Ectodermal cell (in vitro differentiated cells): Measurements from ENCODE around the gene CCNL2.

Source experiments
- H3K27ac ChIP-seq: 2 replicates; pipeline ENCODE4 v1.7.0; 2013; ENCODE audit warnings: mild to moderate bottlenecking, low read depth, low read length; ENCODE audit not compliant: insufficient read depth, poor library complexity, severe bottlenecking
- H3K27me3 ChIP-seq: 2 replicates; pipeline ENCODE4 v1.7.0; 2013; ENCODE audit warnings: mild to moderate bottlenecking, low read length; ENCODE audit not compliant: insufficient read depth, control insufficient read depth, poor library complexity, severe bottlenecking
- H3K36me3 ChIP-seq: one replicate; pipeline ENCODE4 v1.7.0; 2013; ENCODE audit warnings: low read length; ENCODE audit not compliant: control insufficient read depth, insufficient read depth
- H3K4me1 ChIP-seq: one replicate; pipeline ENCODE4 v1.7.0; 2013; ENCODE audit warnings: low read length; ENCODE audit not compliant: control insufficient read depth, insufficient read depth
- H3K4me3 ChIP-seq: 2 replicates; pipeline ENCODE4 v1.7.0; 2013; ENCODE audit warnings: low read depth, low read length, control low read depth; ENCODE audit not compliant: insufficient read depth
- H3K9me3 ChIP-seq: 2 replicates; pipeline ENCODE4 v1.7.0; 2013; ENCODE audit warnings: mild to moderate bottlenecking, low read length, moderate library complexity; ENCODE audit not compliant: control insufficient read depth
- WGBS, 2 experiments: methylation state at CpG; one replicate each; pipeline ENCODE4 v1.1.7; 2013; ENCODE audit warnings: missing lambda C conversion rate in 2 of 2; 5-methylcytosine and 5-hydroxymethylcytosine counted together

Gene CCNL2

DNA sequence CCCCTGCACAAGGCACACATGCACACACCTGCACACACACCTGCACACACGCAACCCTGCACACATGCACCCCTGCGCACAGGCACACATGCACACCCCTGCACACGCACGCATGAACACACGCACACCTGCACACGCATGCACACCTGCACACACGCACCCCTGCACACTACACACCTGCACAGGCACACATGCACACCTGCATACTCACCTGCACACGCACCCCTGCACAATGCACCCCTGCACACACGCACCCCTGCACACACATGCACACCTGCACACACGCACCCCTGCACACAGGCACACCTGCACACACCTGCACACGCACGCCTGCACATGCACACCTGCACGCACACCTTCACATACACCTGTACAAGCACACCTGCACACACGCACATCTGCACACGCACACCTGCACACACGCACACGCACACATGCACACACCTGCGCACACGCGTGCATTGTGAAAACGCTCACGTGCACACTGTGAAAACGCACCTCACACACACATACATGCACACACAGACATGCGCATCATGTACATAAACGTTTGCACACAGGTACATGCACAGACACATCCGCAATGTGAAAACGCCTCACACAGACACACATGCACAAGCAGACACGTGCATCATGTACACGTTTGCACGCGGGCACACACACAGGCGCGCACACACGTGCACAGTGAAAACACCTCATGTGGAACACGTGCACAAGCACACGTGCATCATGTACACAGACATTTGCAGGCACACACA lies 58.2 kb downstream of the CCNL2 start:
- WGBS, 2 experiments, result 92% methylated on average over 36 of the region's 36 CpGs
- H3K4me3 ChIP-seq, result no peak overlapping the region
- H3K9me3 ChIP-seq, result no peaks in the 10 kb centered on the region
- no peaks in the 10 kb centered on the region for H3K4me1 ChIP-seq
- H3K36me3 ChIP-seq, result peaks cover 10% of the 10 kb centered on the region
- no peak overlapping the region for H3K27ac ChIP-seq
- no peaks in the 10 kb centered on the region for H3K27me3 ChIP-seq

DNA sequence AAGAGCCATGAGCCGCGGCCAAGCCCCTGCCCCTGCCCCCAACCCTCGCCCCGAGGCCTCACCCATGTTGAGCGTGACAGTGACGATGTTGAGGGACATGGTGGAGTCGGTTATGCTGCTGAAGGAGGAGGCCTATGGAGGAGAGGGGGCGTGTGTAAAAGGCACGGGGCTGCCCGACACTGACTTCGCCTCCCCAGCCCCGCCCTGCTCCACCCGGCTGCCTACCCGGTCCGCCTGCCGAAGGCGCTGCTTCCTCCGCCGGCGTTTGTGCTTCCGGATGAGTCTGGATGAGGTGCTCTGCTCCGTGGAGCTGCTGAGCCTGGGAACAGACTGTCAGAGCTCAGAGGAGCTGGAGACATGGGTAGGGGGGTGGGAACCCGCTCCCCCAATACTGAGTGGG lies 59.0 kb downstream of the CCNL2 start:
- H3K9me3 ChIP-seq, result no peaks in the 10 kb centered on the region
- no peaks in the 10 kb centered on the region for H3K27me3 ChIP-seq
- WGBS, 2 experiments, result 94% methylated on average over 23 of the region's 23 CpGs
- H3K36me3 ChIP-seq, result peaks cover 10% of the 10 kb centered on the region
- H3K27ac ChIP-seq, result no peak overlapping the region
- H3K4me1 ChIP-seq, result no peaks in the 10 kb centered on the region
- no peak overlapping the region for H3K4me3 ChIP-seq

DNA sequence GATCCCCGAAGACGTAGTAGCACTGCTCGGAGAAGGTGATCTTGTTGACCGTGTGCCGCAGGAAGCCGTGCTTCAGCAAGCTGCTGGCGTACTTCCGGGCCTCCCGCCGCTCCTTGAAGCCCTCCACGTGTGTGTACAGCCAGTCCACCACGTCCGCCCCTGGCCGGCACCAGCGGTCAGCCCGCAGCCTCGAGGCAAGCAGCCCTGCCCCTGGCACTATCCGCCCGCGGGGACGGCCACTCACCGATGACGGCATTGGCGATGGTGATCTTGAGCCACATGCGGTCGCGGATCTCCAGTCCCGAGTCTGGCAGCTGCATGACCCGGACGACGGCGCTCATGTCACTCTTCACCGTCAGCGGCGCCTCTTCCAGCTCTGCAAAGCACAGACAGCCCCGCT lies 60.9 kb downstream of the CCNL2 start:
- WGBS, 2 experiments, result 96% methylated on average over 36 of the region's 36 CpGs
- Histone ChIP-seq H3K9me3 (no peaks in the 10 kb centered on the region), H3K27me3 (no peaks in the 10 kb centered on the region), H3K4me3 (no peak overlapping the region), H3K27ac (no peak overlapping the region), H3K36me3 (peaks cover 10% of the 10 kb centered on the region), H3K4me1 (no peaks in the 10 kb centered on the region)

DNA sequence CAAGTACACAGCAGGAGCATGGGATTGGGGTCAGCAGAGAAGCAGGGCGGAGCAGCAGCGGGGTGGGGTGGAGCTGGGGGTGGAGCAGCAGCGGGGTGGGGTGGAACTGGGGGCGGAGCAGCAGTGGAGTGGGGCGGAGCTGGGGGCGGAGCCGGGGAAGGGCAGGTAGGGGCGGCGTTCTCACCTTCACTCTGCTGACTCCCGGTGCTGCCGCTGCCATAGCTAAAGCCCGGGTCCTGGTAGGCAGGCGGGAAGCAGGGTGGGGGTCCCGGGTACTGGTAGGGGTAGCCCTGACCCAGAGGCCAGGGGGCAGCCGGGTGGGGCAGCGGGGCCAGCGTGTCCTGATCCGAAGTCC lies 61.4 kb downstream of the CCNL2 start:
- Histone ChIP-seq H3K36me3 (peaks cover 10% of the 10 kb centered on the region), H3K4me1 (no peaks in the 10 kb centered on the region), H3K27ac (no peak overlapping the region), H3K27me3 (no peaks in the 10 kb centered on the region), H3K9me3 (no peaks in the 10 kb centered on the region), H3K4me3 (no peak overlapping the region)
- WGBS, 2 experiments, result 85% methylated on average over 18 of the region's 18 CpGs

DNA sequence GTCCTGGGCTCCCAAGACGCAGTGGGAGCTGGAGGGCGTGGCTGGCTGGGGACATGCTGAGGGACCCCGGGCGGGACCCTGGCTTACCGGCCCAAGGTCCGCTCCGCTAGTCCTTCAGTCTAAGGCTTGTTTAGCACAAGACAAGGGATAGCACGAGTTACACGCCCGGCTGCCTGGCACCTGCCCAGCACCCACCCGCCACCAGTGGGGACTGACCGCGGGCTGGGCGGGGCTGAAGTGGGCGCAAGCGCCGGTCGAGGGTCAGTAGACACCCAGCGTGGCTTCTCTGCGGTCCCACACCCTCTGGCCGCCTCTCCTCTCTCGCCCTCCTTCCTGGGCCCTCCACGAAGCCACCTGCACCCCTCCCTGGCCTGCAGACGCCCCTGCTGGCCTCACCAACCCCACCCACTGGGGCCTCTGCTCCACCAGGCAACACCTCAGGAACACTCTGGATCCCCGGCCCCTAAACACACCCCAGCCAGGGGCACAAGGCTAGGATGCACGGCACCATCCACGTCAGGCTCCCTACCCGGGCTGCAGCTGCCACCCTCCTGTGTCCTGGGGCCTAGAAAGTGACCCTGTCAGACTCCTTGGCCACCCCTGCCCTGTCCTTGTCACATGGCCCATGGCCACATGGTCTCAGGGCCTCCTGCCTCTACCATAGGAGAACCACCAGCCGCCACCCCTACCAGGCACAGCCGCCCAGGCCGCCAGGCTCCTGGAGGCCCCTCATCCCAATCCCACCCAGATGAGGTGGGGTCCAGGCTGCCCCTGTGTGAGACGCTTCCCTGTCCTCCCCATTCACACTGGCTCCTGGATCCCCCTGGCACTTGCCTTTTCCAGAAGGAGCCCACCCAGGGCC lies 62.0 kb downstream of the CCNL2 start:
- no peaks in the 10 kb centered on the region for H3K27me3 ChIP-seq
- no peak overlapping the region for H3K4me3 ChIP-seq
- no peaks in the 10 kb centered on the region for H3K9me3 ChIP-seq
- H3K4me1 ChIP-seq, result no peaks in the 10 kb centered on the region
- no peak overlapping the region for H3K27ac ChIP-seq
- H3K36me3 ChIP-seq, result peaks cover 10% of the 10 kb centered on the region
- WGBS, 2 experiments, result 94 to 95% methylated on average over 32 of the region's 32 CpGs

DNA sequence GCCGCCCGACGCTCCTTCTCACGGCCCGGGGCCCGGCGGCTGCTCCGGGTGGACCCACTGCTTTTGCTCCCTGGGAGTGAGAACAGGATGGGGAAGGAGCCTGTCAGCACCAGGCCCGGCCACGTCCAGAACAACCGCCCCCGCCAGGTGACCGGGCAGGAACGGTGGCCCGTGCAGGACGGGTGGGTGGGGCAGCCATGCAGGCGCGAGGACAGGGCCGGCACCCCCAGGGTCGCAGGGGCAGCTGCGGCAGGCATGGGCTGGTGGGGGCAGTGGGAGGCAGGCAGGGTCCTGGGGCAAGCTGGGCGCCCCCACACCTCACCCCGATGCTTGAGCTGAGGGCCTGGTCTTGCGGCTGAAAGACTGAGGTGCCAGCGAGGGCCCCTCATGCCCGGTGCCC lies 62.7 kb downstream of the CCNL2 start:
- WGBS, 2 experiments, result 95 to 96% methylated on average over 26 of the region's 26 CpGs
- H3K4me3 ChIP-seq, result no peak overlapping the region
- no peaks in the 10 kb centered on the region for H3K9me3 ChIP-seq

DNA sequence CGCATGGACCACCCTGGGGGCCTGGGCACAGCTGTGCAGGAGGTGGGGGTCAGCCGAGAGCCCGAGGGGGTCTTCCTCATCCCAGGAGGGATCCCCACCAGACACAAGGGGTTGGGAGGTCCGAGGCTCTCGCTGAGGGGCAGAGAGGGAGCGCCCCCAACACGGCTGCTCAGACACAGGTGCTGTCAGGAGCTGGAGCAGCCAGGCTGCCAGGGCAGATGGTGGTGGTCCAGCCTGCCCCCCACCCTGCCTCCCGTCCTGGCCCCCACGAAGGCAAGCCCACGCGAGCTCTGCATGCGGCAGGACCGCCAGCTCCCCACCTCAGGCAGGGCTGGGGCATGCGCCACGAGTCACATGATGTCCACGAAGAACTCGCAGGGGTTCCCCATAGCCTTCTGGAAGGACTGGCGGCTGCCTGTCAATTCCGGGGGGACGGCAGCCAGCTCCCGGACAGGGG lies 63.3 kb downstream of the CCNL2 start:
- H3K4me3 ChIP-seq, result no peak overlapping the region

More for the DNA sequence above, 62.7 kb downstream of the CCNL2 start:
- Histone ChIP-seq H3K36me3 (peaks cover 7% of the 10 kb centered on the region), H3K27me3 (no peaks in the 10 kb centered on the region), H3K4me1 (no peaks in the 10 kb centered on the region), H3K27ac (no peak overlapping the region)

More for the DNA sequence above, 63.3 kb downstream of the CCNL2 start:
- no peak overlapping the region for H3K27ac ChIP-seq
- H3K36me3 ChIP-seq, result peaks cover under 1% of the 10 kb centered on the region
- 95 to 96% methylated on average over 21 of the region's 21 CpGs for WGBS, 2 experiments
- H3K4me1 ChIP-seq, result no peaks in the 10 kb centered on the region
- no peaks in the 10 kb centered on the region for H3K27me3 ChIP-seq
- no peaks in the 10 kb centered on the region for H3K9me3 ChIP-seq
